HepG2 (cell line): Measurements from ENCODE around the gene LIF. TPM values are rescaled to one million over a fixed set of nuclear protein-coding genes. Genes with fewer than 3 reads are reported as not detected.

Experiments
- ATRX ChIP-seq: sonication (generic); formaldehyde crosslinking; IDR thresholded peaks from 2 replicates; pipeline ENCODE4 v1.4.0; 2020; ENCODE audit warnings: missing genetic modification reagents, borderline replicate concordance
- FOXA1 ChIP-seq, 2 experiments: fragments of 450-650 bp in 1 of 2; sonication (generic) in 1 of 2; formaldehyde crosslinking in 1 of 2; IDR thresholded peaks; 2 replicates each; pipeline versions ENCODE4 v1.4.0 to v1.6.1; 2016 to 2020; ENCODE audit warnings: missing genetic modification reagents in 1 of 2
- MTA3 ChIP-seq: sonication (generic); formaldehyde crosslinking; IDR thresholded peaks from 2 replicates; pipeline ENCODE4 v1.4.0; 2020; ENCODE audit warnings: missing genetic modification reagents
- NFE2L2 ChIP-seq: fragments of 150-350 bp; IDR thresholded peaks from 2 replicates; pipeline ENCODE4 v1.6.1; 2014; ENCODE audit warnings: low read length
- PRPF4 ChIP-seq: fragments of 200-400 bp; formaldehyde crosslinking; IDR thresholded peaks from 2 replicates; pipeline ENCODE4 v1.6.1; 2016; ENCODE audit warnings: low read length, low read depth; ENCODE audit not compliant: poor library complexity, severe bottlenecking
- REPIN1 ChIP-seq: sonication (generic); formaldehyde crosslinking; IDR thresholded peaks from 2 replicates; pipeline ENCODE4 v1.8.0; 2022; ENCODE audit warnings: missing genetic modification reagents, low read depth, mild to moderate bottlenecking, borderline replicate concordance
- RXRB ChIP-seq: IDR thresholded peaks from 2 replicates; pipeline ENCODE4 v1.6.1; 2016; ENCODE audit warnings: borderline replicate concordance, missing genetic modification reagents, missing compliant biosample characterization
- SALL2 ChIP-seq: sonication (generic); formaldehyde crosslinking; IDR thresholded peaks from 2 replicates; pipeline ENCODE4 v1.8.1; 2023; ENCODE audit warnings: mild to moderate bottlenecking, missing genetic modification reagents, inconsistent platforms
- SOX5 ChIP-seq: IDR thresholded peaks from 2 replicates; pipeline ENCODE4 v1.6.1; 2016; ENCODE audit warnings: borderline replicate concordance
- STAG1 ChIP-seq: sonication (generic); formaldehyde crosslinking; IDR thresholded peaks from 2 replicates; pipeline ENCODE4 v1.4.0; 2020; ENCODE audit warnings: missing genetic modification reagents
- TCF12 ChIP-seq, 2 experiments: fragments of 450-650 bp in 1 of 2; sonication (generic) in 1 of 2; formaldehyde crosslinking in 1 of 2; IDR thresholded peaks; 2 replicates each; pipeline versions ENCODE4 v1.6.1 to v1.8.0; 2017 to 2022; ENCODE audit warnings: antibody characterized with exemption in 1 of 2, mild to moderate bottlenecking in 1 of 2, missing genetic modification reagents in 1 of 2, moderate library complexity in 1 of 2
- ZFAT ChIP-seq: sonication (generic); formaldehyde crosslinking; conservative IDR thresholded peaks from 2 replicates; pipeline ENCODE4 v1.8.1; 2023; ENCODE audit warnings: missing genetic modification reagents, inconsistent platforms
- ZFX ChIP-seq: sonication (generic); formaldehyde crosslinking; IDR thresholded peaks from 2 replicates; pipeline ENCODE4 v1.4.0; 2020; ENCODE audit warnings: mild to moderate bottlenecking, low read depth, missing genetic modification reagents, moderate library complexity
- ZNF253 ChIP-seq: sonication (generic); formaldehyde crosslinking; IDR thresholded peaks from 2 replicates; pipeline ENCODE4 v1.8.0; 2022; ENCODE audit warnings: mild to moderate bottlenecking, missing genetic modification reagents, borderline replicate concordance
- ZNF367 ChIP-seq: sonication (generic); formaldehyde crosslinking; IDR thresholded peaks from 2 replicates; pipeline ENCODE4 v1.4.0; 2020; ENCODE audit warnings: missing genetic modification reagents, borderline replicate concordance
- ZNF430 ChIP-seq: sonication (generic); formaldehyde crosslinking; IDR thresholded peaks from 2 replicates; pipeline ENCODE4 v1.9.0; 2021; ENCODE audit warnings: mild to moderate bottlenecking, missing genetic modification reagents
- ZNF510 ChIP-seq: sonication (generic); formaldehyde crosslinking; IDR thresholded peaks from 2 replicates; pipeline ENCODE4 v1.4.0; 2020; ENCODE audit warnings: low read depth, mild to moderate bottlenecking, missing genetic modification reagents
- ZNF543 ChIP-seq: sonication (generic); formaldehyde crosslinking; IDR thresholded peaks from 2 replicates; pipeline ENCODE4 v1.4.0; 2020; ENCODE audit warnings: mild to moderate bottlenecking, missing genetic modification reagents
- polyA plus RNA-seq, 8 experiments: library from polyadenylated mRNA; depleted of rRNA in 3 of 8; stranded (reverse) in 7 of 8; unstranded in 1 of 8; fragments of >200 nt; fragmentation: Illumina TruSeq in 4 of 8; extraction: Trizol in 4 of 8; gene quantifications; 2 replicates each; pipeline versions ENCODE4 v1.2.1 to v1.2.3, GENCODE V29; 2011 to 2016; ENCODE audit warnings: low read depth in 4 of 8, missing spikeins in 1 of 8, mixed read lengths in 1 of 8; ENCODE audit not compliant: insufficient read depth in 1 of 8
- total RNA-seq, 5 experiments: library from RNA; depleted of rRNA; stranded (reverse); fragments of >200 nt; fragmentation: Illumina TruSeq; extraction: Trizol; gene quantifications; 2 replicates each; pipeline ENCODE4 v1.2.3, GENCODE V29; 2016; ENCODE audit warnings: low read depth in 1 of 5
- TF ChIP-seq, protein P1 (sequence below): sonication (generic); formaldehyde crosslinking; IDR thresholded peaks from 2 replicates; pipeline ENCODE4 v1.5.0; 2020; ENCODE audit warnings: missing genetic modification reagents, mild to moderate bottlenecking, borderline replicate concordance
- TF ChIP-seq, protein P2 (sequence below): sonication (generic); formaldehyde crosslinking; IDR thresholded peaks from 2 replicates; pipeline ENCODE4 v1.5.0; 2020; ENCODE audit warnings: mild to moderate bottlenecking, missing genetic modification reagents, moderate library complexity
- TF ChIP-seq, protein P3 (sequence below): sonication (generic); formaldehyde crosslinking; IDR thresholded peaks from 2 replicates; pipeline ENCODE4 v1.5.0; 2020; ENCODE audit warnings: missing genetic modification reagents, mild to moderate bottlenecking, borderline replicate concordance
- TF ChIP-seq, protein P4 (sequence below), 2 experiments: sonication (generic) in 1 of 2; formaldehyde crosslinking in 1 of 2; IDR thresholded peaks; 2 replicates each; pipeline versions ENCODE4 v1.4.0 to v1.6.1; 2018 to 2020; ENCODE audit warnings: missing genetic modification reagents in 2 of 2, borderline replicate concordance in 1 of 2, low read depth in 1 of 2, mild to moderate bottlenecking in 1 of 2, missing biosample characterization in 1 of 2
- TF ChIP-seq, protein P5 (sequence below): sonication (generic); formaldehyde crosslinking; IDR thresholded peaks from 2 replicates; pipeline ENCODE4 v1.4.0; 2020; ENCODE audit warnings: mild to moderate bottlenecking, missing genetic modification reagents

Gene LIF
- total and polyA plus RNA-seq, 2 of the 13 experiments (the other 11 are each of a cell fraction or from before 2014, with no cell fraction given): 3.6 to 8.5 TPM

DNA sequence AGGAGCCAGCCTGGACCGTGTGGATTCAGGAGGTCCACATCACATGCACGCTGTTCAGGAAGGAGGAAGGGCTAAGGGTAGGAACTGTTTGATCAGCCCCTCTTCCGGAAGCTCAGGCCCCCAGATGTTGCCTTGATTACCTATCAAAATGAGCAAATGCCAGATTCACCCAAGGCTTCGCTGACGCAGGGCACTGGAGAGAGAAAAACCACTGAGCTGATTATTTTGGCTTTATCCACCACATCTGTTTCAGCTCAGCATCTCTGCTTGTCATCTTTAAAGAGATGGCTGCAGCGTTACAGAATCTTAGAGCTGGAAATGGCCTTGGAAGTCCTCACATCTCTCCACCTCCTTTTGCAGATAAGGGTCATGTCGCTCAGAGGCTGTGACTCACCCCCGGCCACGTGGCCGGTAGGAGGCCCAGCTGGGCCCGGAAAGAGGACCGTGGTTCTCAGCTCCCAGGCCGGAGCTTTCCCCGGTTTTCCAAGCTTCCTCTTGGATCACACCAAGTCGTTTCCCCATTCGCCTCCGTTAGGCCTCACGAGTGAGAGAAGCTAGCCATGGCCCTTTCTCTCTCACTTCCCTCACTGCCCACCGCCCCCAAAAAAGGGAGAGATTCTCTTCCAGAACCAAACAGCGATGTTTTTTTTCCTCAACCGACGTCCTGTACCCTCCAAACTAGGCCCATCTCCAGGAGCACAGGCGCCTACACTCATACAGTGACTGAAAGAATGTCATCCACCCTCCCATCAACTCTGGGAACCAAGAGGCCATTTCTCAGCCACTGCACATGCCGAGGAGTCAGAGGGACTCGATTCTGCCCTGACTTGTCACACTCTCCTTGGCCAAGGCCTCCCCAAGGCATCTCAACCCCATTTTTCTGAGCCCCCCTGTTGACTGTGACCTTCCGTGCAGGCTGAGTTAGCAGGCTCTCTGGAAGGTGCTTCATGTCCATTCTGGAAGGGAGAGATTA is 37.6 kb downstream of the LIF start (continued):
- TF ChIP-seq SOX5 (CRISPR knock-in tag): no peak; the same call in 1 of the 2 replicates
- TF ChIP-seq ATRX: no peak
- no peak for TF ChIP-seq ZFAT
- no peak for TF ChIP-seq ZNF510 (CRISPR knock-in tag)
- TF ChIP-seq TCF12 (IDR thresholded peaks at IDR 0.05): no peak
- no peak for TF ChIP-seq TCF12 (CRISPR knock-in tag; IDR thresholded peaks at IDR 0.05)
- TF ChIP-seq ZNF253: no peak
- TF ChIP-seq RXRB (CRISPR knock-in tag): peak; percentile 56; the same call in 1 of the 2 replicates
- no peak for TF ChIP-seq STAG1 (CRISPR knock-in tag)
- no peak for TF ChIP-seq ZNF367 (CRISPR knock-in tag)
- TF ChIP-seq SALL2 (CRISPR knock-in tag): 0 out of 2 replicates have a peak, but pooled peaks have one; percentile 63
- TF ChIP-seq ZFX (CRISPR knock-in tag): peak; percentile 87
- TF ChIP-seq, protein P1, sequence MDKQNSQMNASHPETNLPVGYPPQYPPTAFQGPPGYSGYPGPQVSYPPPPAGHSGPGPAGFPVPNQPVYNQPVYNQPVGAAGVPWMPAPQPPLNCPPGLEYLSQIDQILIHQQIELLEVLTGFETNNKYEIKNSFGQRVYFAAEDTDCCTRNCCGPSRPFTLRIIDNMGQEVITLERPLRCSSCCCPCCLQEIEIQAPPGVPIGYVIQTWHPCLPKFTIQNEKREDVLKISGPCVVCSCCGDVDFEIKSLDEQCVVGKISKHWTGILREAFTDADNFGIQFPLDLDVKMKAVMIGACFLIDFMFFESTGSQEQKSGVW (CRISPR knock-in tag): no peak
- TF ChIP-seq, protein P2, sequence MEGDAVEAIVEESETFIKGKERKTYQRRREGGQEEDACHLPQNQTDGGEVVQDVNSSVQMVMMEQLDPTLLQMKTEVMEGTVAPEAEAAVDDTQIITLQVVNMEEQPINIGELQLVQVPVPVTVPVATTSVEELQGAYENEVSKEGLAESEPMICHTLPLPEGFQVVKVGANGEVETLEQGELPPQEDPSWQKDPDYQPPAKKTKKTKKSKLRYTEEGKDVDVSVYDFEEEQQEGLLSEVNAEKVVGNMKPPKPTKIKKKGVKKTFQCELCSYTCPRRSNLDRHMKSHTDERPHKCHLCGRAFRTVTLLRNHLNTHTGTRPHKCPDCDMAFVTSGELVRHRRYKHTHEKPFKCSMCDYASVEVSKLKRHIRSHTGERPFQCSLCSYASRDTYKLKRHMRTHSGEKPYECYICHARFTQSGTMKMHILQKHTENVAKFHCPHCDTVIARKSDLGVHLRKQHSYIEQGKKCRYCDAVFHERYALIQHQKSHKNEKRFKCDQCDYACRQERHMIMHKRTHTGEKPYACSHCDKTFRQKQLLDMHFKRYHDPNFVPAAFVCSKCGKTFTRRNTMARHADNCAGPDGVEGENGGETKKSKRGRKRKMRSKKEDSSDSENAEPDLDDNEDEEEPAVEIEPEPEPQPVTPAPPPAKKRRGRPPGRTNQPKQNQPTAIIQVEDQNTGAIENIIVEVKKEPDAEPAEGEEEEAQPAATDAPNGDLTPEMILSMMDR (CRISPR knock-in tag): no peak
- no peak for TF ChIP-seq ZNF543 (CRISPR knock-in tag)
- TF ChIP-seq, protein P3, sequence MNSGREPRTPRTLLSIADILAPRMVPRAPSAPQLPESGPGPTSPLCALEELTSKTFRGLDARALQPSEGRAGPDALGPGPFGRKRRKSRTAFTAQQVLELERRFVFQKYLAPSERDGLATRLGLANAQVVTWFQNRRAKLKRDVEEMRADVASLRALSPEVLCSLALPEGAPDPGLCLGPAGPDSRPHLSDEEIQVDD (CRISPR knock-in tag): no peak
- no peak for TF ChIP-seq MTA3 (CRISPR knock-in tag)
- no peak for TF ChIP-seq FOXA1 (IDR thresholded peaks at IDR 0.05)
- TF ChIP-seq FOXA1 (CRISPR knock-in tag; IDR thresholded peaks at IDR 0.05): no peak
- TF ChIP-seq PRPF4: peak; percentile 78
- TF ChIP-seq REPIN1 (CRISPR knock-in tag): no peak
- peak; percentile 37; the same call in 1 of the 2 replicates for TF ChIP-seq ZNF430 (CRISPR knock-in tag)
- TF ChIP-seq NFE2L2: no peak
- TF ChIP-seq, protein P4, sequence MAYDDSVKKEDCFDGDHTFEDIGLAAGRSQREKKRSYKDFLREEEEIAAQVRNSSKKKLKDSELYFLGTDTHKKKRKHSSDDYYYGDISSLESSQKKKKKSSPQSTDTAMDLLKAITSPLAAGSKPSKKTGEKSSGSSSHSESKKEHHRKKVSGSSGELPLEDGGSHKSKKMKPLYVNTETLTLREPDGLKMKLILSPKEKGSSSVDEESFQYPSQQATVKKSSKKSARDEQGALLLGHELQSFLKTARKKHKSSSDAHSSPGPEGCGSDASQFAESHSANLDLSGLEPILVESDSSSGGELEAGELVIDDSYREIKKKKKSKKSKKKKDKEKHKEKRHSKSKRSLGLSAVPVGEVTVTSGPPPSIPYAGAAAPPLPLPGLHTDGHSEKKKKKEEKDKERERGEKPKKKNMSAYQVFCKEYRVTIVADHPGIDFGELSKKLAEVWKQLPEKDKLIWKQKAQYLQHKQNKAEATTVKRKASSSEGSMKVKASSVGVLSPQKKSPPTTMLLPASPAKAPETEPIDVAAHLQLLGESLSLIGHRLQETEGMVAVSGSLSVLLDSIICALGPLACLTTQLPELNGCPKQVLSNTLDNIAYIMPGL (CRISPR knock-in tag; IDR thresholded peaks at IDR 0.05; ENCODE audit: borderline replicate concordance in 1 of 2, low read depth in 1 of 2): no peak
- TF ChIP-seq, protein P5, sequence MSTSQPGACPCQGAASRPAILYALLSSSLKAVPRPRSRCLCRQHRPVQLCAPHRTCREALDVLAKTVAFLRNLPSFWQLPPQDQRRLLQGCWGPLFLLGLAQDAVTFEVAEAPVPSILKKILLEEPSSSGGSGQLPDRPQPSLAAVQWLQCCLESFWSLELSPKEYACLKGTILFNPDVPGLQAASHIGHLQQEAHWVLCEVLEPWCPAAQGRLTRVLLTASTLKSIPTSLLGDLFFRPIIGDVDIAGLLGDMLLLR (CRISPR knock-in tag): no peak
